NCI-H524 (cell line): ENCODE data around the gene CC2D2B.

Experiments used
- DNase-seq, 2 experiments: peaks; one replicate each; lab custom pipeline; 2025; lab: John Stamatoyannopoulos, UW

Gene CC2D2B

DNA sequence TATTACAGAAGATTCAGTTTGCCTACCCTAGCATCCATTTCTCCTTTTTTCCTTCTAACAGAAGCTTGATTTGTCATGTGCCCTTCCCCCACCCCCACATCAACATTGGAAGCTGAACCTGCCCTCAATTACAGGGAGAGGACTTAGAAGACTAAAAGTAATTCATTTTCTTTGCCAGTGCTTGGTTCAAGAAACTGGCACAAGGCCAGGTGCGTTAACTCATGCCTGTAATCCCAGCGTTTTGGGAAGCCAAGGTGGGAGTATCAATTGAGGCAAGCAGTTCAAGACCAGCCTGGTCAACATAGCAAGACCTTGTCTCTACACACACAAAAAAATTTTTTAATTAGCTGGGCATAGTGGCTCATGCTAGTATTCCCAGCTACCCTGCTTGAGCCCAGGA, 168.2 kb downstream of the CC2D2B start:
- DNase-seq = no peak

DNA sequence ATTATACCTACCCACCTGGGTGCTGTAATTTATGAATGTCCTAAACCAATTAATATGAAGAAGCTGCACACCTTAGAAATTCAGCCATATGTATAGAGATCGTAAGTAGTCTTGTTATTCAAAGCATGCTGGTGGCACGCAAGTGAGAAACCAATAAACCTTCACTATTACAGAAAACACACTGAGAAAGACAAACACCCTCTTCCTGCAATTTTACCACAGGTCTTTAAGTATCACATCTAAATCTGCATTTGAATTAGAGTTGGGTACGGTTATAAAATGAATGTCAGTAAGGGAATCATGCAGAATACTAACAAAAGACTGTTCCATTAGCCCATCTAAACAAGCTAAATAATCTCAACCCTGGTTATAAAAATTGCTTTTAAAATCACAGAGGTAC, 169.4 kb downstream of the CC2D2B start:
- DNase-seq = no peak

GRCh38 chr10:96082153-96082552, 174.4 kb downstream of the CC2D2B start:
- no peak for DNase-seq
